Neutrophil (primary cell): ENCODE results near the gene SUSD6.
A peak's percentile ranks its signal among the peaks of the same experiment; 100 is the strongest.

ENCODE experiments used
- H3K27ac ChIP-seq: fragments of 200-600 bp; sonication (generic); 2 replicates; pipeline ENCODE4 v1.5.1; 2016; ENCODE audit warnings: mild to moderate bottlenecking, moderate library complexity
- H3K27me3 ChIP-seq: fragments of 200-600 bp; sonication (generic); 2 replicates; pipeline ENCODE4 v1.6.0; 2016; ENCODE audit warnings: mild to moderate bottlenecking
- H3K36me3 ChIP-seq: fragments of 200-600 bp; sonication (generic); 2 replicates; pipeline ENCODE4 v1.5.1; 2017
- H3K4me1 ChIP-seq, 2 experiments: fragments of 200-600 bp in 1 of 2; sonication (generic) in 1 of 2; 1 replicate in 1 of 2; 2 replicates in 1 of 2; pipeline versions ENCODE4 v1.5.1 to v1.6.1; 2013 to 2016; ENCODE audit warnings: low read depth in 1 of 2, low read length in 1 of 2, mild to moderate bottlenecking in 1 of 2, moderate library complexity in 1 of 2; ENCODE audit not compliant: control insufficient read depth in 1 of 2, insufficient read depth in 1 of 2
- H3K4me3 ChIP-seq, 2 experiments: fragments of 200-600 bp in 1 of 2; sonication (generic) in 1 of 2; 1 replicate in 1 of 2; 2 replicates in 1 of 2; pipeline ENCODE4 v1.5.1; 2013 to 2016; ENCODE audit warnings: low read depth in 1 of 2, low read length in 1 of 2, mild to moderate bottlenecking in 1 of 2, moderate library complexity in 1 of 2
- H3K9me3 ChIP-seq: fragments of 200-600 bp; sonication (generic); 2 replicates; pipeline ENCODE4 v1.5.1; 2016
- TF ChIP-seq, protein P1 (sequence below): fragments of 200-600 bp; sonication (generic); IDR thresholded peaks from 2 replicates; pipeline ENCODE4 v1.5.1; 2016; ENCODE audit warnings: antibody characterized with exemption

The SUSD6 gene

DNA sequence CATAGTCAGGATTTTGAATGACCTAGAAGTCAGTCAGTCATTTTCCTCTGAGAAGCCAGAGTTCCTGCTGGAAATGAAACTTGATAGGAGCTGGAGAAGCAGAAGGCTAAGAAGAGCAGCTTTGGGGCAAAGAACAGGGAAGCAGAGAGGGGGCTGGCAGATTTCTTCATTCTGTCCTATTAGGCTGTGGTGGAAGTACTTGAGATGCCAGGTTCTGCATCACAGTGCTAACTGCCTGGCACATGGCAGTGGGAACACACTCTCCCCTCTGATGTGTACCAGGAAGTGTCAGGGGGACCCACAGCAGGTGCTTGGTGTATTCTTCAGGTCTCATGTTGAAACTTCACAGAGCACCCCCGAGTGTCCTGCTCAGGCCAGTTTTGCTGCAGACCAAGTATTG lies 61.0 kb downstream of the SUSD6 start:
- Histone ChIP-seq H3K27me3 (no peaks in the 10 kb centered on the region), H3K4me1 (peaks cover 45 to 74% of the 10 kb centered on the region in 2 experiments), H3K4me3 (no peak overlapping the region), H3K27ac (peak overlapping the region; percentile 73), H3K9me3 (no peaks in the 10 kb centered on the region), H3K36me3 (peaks cover 28% of the 10 kb centered on the region)
- TF ChIP-seq, protein P1, sequence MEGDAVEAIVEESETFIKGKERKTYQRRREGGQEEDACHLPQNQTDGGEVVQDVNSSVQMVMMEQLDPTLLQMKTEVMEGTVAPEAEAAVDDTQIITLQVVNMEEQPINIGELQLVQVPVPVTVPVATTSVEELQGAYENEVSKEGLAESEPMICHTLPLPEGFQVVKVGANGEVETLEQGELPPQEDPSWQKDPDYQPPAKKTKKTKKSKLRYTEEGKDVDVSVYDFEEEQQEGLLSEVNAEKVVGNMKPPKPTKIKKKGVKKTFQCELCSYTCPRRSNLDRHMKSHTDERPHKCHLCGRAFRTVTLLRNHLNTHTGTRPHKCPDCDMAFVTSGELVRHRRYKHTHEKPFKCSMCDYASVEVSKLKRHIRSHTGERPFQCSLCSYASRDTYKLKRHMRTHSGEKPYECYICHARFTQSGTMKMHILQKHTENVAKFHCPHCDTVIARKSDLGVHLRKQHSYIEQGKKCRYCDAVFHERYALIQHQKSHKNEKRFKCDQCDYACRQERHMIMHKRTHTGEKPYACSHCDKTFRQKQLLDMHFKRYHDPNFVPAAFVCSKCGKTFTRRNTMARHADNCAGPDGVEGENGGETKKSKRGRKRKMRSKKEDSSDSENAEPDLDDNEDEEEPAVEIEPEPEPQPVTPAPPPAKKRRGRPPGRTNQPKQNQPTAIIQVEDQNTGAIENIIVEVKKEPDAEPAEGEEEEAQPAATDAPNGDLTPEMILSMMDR, result no peak

GRCh38 chr14:69673104-69673503 lies 61.7 kb downstream of the SUSD6 start:
- Histone ChIP-seq H3K36me3 (peaks cover 23% of the 10 kb centered on the region), H3K9me3 (no peaks in the 10 kb centered on the region), H3K27ac (peak overlapping the region; percentile 73), H3K4me1 (peaks cover 41 to 67% of the 10 kb centered on the region in 2 experiments), H3K27me3 (no peaks in the 10 kb centered on the region), H3K4me3 (no peak overlapping the region)
- TF ChIP-seq, protein P1, result no peak

- Histone ChIP-seq H3K4me1 (peaks cover 41 to 62% of the 10 kb centered on the region in 2 experiments), H3K4me3 (no peak overlapping the region), H3K36me3 (peaks cover 23% of the 10 kb centered on the region), H3K27ac (peak overlapping the region; percentile 73), H3K27me3 (no peaks in the 10 kb centered on the region), H3K9me3 (no peaks in the 10 kb centered on the region)
- TF ChIP-seq, protein P1, result no peak
These were observed 62.3 kb downstream of the SUSD6 start for GRCh38 chr14:69673578-69674305.

DNA sequence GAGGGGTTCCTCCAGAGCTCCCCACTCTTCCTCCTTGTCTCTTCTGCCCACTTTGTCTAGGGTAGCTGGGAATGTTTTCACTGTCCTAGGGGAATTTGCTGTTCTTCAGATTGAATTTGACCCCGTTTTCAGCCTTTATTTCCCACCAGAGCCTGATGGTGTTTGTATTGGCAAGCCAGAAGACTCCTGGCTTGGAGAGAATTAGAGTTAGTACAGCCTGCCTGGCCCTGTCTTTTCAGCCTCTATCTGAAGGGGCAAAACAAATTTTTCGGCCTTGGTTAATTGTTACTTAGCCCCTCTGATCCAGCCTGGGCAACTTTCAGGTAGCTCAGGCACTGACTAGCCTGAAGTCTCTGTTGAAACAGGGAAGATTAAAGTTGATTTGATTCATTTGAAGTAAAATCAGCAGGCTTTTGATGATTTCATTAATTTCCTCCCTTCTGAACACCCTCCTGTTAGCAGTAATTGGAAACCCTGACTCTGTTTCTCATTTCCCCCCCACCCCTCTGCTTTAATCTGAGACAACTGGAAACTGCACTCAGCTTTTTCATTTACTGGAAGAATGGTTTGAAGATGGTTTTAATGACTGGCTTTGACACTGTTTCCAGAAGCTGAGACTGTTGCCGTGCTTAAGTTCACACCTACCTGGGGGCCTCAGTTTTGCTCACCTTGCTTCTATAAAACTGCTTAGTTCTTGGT lies 63.3 kb downstream of the SUSD6 start:
- Histone ChIP-seq H3K4me1 (peaks cover 41 to 55% of the 10 kb centered on the region in 2 experiments), H3K36me3 (peaks cover 23% of the 10 kb centered on the region), H3K27ac (peak overlapping the region; percentile 73), H3K4me3 (no peak overlapping the region), H3K9me3 (no peaks in the 10 kb centered on the region), H3K27me3 (no peaks in the 10 kb centered on the region)
- TF ChIP-seq, protein P1, result no peak

- TF ChIP-seq, protein P1, result no peak
These were observed 63.8 kb downstream of the SUSD6 start for GRCh38 chr14:69675245-69675583.

More at GRCh38 chr14:69675245-69675583, 63.8 kb downstream of the SUSD6 start:
- no peak overlapping the region for H3K4me3 ChIP-seq
- peaks cover 38 to 56% of the 10 kb centered on the region in 2 experiments for H3K4me1 ChIP-seq
- peak overlapping the region; percentile 73 for H3K27ac ChIP-seq
- H3K9me3 ChIP-seq, result no peaks in the 10 kb centered on the region
- H3K36me3 ChIP-seq, result peaks cover 20% of the 10 kb centered on the region
- H3K27me3 ChIP-seq, result no peaks in the 10 kb centered on the region
